GM12878 (cell line): Measurements from ENCODE around the gene ARRDC4. TPM values are rescaled to one million over a fixed set of nuclear protein-coding genes. Genes with fewer than 3 reads are reported as not detected.

ENCODE experiments used
- ATAC-seq: fragments of 200-7000 bp; cut with Tn5 transposase; 3 replicates; pipeline ENCODE4 v1.9.1; 2020; ENCODE audit warnings: mild to moderate bottlenecking, moderate library complexity
- BruUV-seq: library from RNA; stranded (reverse); fragments of 400-500 nt; replicated peaks from 2 replicates; lab custom pipeline; 2021; lab: Mats Ljungman, UMichigan
- CTCF ChIA-PET: fragments of 300-600 bp; sonication (Branson Sonifier 250); formaldehyde crosslinking; extraction: SDS; loops from one replicate; lab custom pipeline; 2021; ENCODE audit warnings: inconsistent platforms; lab: Yijun Ruan, JAX
- POLR2A ChIA-PET: fragments of 350-600 bp; formaldehyde crosslinking; extraction: SDS; loops from one replicate; lab custom pipeline; 2021; ENCODE audit warnings: inconsistent platforms; lab: Charles Lee
- RAD21 ChIA-PET: fragments of 300-600 bp; sonication (Branson Sonifier 250); formaldehyde crosslinking; loops from one replicate; lab custom pipeline; 2023; ENCODE audit warnings: antibody characterized with exemption; ENCODE audit not compliant: unreplicated experiment; lab: Charles Lee
- SMC1A ChIA-PET: fragments of 300-600 bp; sonication (Branson Sonifier 250); formaldehyde crosslinking; loops from one replicate; lab custom pipeline; 2023; ENCODE audit not compliant: unreplicated experiment, uncharacterized antibody; lab: Charles Lee
- DNase-seq: peaks from one replicate; pipeline ENCODE4 v3.0.0-alpha.2; 2011; ENCODE audit warnings: low read depth, low spot score
- FAIRE-seq: peaks from 3 replicates; lab custom pipeline; 2011; peaks lifted over from hg19 to GRCh38; lab: Jason Lieb, UNC
- H2AFZ ChIP-seq: 2 replicates; pipeline ENCODE4 v1.6.0; 2011; ENCODE audit warnings: low read depth, low read length, control low read depth; ENCODE audit not compliant: control insufficient read depth
- H3K27ac ChIP-seq: 2 replicates; pipeline ENCODE4 v1.5.1; 2011; ENCODE audit warnings: control low read depth; ENCODE audit not compliant: control insufficient read depth, insufficient read depth
- H3K27me3 ChIP-seq, 2 experiments: replicated peaks in 1 of 2; 2 replicates each; pipeline versions ENCODE4 v1.6.0 to v1.6.1; 2011; ENCODE audit warnings: low read length in 1 of 2; ENCODE audit not compliant: control insufficient read depth in 2 of 2, insufficient read depth in 2 of 2
- H3K36me3 ChIP-seq, 2 experiments: 2 replicates each; pipeline ENCODE4 v1.5.1; 2011; ENCODE audit warnings: low read length in 1 of 2; ENCODE audit not compliant: control insufficient read depth in 2 of 2, insufficient read depth in 2 of 2
- H3K4me1 ChIP-seq: 2 replicates; pipeline ENCODE4 v1.6.1; 2011; ENCODE audit warnings: mild to moderate bottlenecking, low read length, moderate library complexity, mixed read lengths; ENCODE audit not compliant: control insufficient read depth, insufficient read depth
- H3K4me2 ChIP-seq: 2 replicates; pipeline ENCODE4 v1.6.0; 2011; ENCODE audit warnings: control low read depth; ENCODE audit not compliant: control insufficient read depth, insufficient read depth
- H3K4me3 ChIP-seq: fragments of 200-600 bp; sonication (generic); 2 replicates; pipeline ENCODE4 v1.5.1; 2016
- H3K79me2 ChIP-seq: 2 replicates; pipeline ENCODE4 v1.6.0; 2011; ENCODE audit warnings: low read length; ENCODE audit not compliant: control insufficient read depth, insufficient read depth
- H3K9ac ChIP-seq: 2 replicates; pipeline ENCODE4 v1.8.0; 2011; ENCODE audit warnings: low read length, control low read depth, mixed read lengths; ENCODE audit not compliant: control insufficient read depth, insufficient read depth
- H3K9me3 ChIP-seq: replicated peaks from 3 replicates; pipeline ENCODE4 v1.5.1; 2011; ENCODE audit warnings: mild to moderate bottlenecking, low read length; ENCODE audit not compliant: control insufficient read depth, insufficient read depth
- H4K20me1 ChIP-seq: 2 replicates; pipeline ENCODE4 v1.6.0; 2011; ENCODE audit not compliant: control insufficient read depth, insufficient read depth
- DPF2 ChIP-seq: fragments of 450-650 bp; IDR thresholded peaks from 2 replicates; pipeline ENCODE4 v1.6.1; 2017; ENCODE audit warnings: mild to moderate bottlenecking
- EGR1 ChIP-seq, 2 experiments: IDR thresholded peaks; 1 replicate in 1 of 2; 2 replicates in 1 of 2; pipeline ENCODE4 v1.6.1; 2011 to 2012; ENCODE audit warnings: low read depth in 2 of 2, low read length in 2 of 2, borderline replicate concordance in 1 of 2, mild to moderate bottlenecking in 1 of 2, moderate library complexity in 1 of 2
- IKZF2 ChIP-seq, 2 experiments: fragments of 450-650 bp; IDR thresholded peaks; 2 replicates each; pipeline ENCODE4 v1.6.1; 2017; ENCODE audit warnings: mild to moderate bottlenecking in 2 of 2, moderate library complexity in 2 of 2
- LARP7 ChIP-seq: fragments of 450-650 bp; IDR thresholded peaks from 2 replicates; pipeline ENCODE4 v1.6.1; 2017; ENCODE audit warnings: mild to moderate bottlenecking
- NFYA ChIP-seq: IDR thresholded peaks from 2 replicates; pipeline ENCODE4 v1.6.1; 2011; ENCODE audit warnings: low read depth, mild to moderate bottlenecking, low read length, improper control_type of control experiment, borderline replicate concordance
- PAX8 ChIP-seq: fragments of 450-650 bp; IDR thresholded peaks from 2 replicates; pipeline ENCODE4 v1.6.1; 2017; ENCODE audit warnings: mild to moderate bottlenecking, moderate library complexity
- POLR2AphosphoS2 ChIP-seq: IDR thresholded peaks from 2 replicates; pipeline ENCODE4 v1.6.1; 2011; ENCODE audit warnings: low read depth, mild to moderate bottlenecking, low read length, improper control_type of control experiment, moderate library complexity
- SIX5 ChIP-seq: IDR thresholded peaks from 2 replicates; pipeline ENCODE4 v1.6.1; 2011; ENCODE audit warnings: mild to moderate bottlenecking, low read depth, low read length, moderate library complexity; ENCODE audit not compliant: severe bottlenecking
- SMAD5 ChIP-seq: IDR thresholded peaks from 2 replicates; pipeline ENCODE4 v1.6.1; 2016; ENCODE audit warnings: antibody characterized with exemption, low read depth
- TCF3 ChIP-seq: IDR thresholded peaks from 2 replicates; pipeline ENCODE4 v1.6.1; 2012; ENCODE audit warnings: low read depth, mild to moderate bottlenecking, low read length, borderline replicate concordance; ENCODE audit not compliant: insufficient read depth
- TCF7 ChIP-seq: IDR thresholded peaks from 2 replicates; pipeline ENCODE4 v1.6.1; 2014; ENCODE audit warnings: antibody characterized with exemption, borderline replicate concordance
- ZNF24 ChIP-seq: fragments of 450-650 bp; IDR thresholded peaks from 2 replicates; pipeline ENCODE4 v1.6.1; 2017; ENCODE audit warnings: antibody characterized with exemption, mild to moderate bottlenecking
- ZNF622 ChIP-seq: fragments of 450-650 bp; IDR thresholded peaks from 2 replicates; pipeline ENCODE4 v1.6.1; 2017; ENCODE audit warnings: mild to moderate bottlenecking, inconsistent platforms
- ZZZ3 ChIP-seq: IDR thresholded peaks from 2 replicates; pipeline ENCODE4 v1.6.1; 2011; ENCODE audit warnings: low read depth; ENCODE audit not compliant: control insufficient read depth, insufficient read length
- WGBS: methylation state at CpG from one replicate; pipeline ENCODE4 v1.1.6; 2016; ENCODE audit warnings: low lambda C conversion rate; ENCODE audit not compliant: insufficient replicate concordance, insufficient coverage; ENCODE audit errors: missing lambda C conversion rate; 5-methylcytosine and 5-hydroxymethylcytosine counted together
- in situ Hi-C: fragments of 300-500 bp; cut with MboI; formaldehyde crosslinking; loops from 9 replicates; pipeline ENCODE4 v1.14.3; 2018; ENCODE audit warnings: mixed read lengths
- intact Hi-C: fragments of 100-400 bp; cut with micrococcal nuclease; formaldehyde crosslinking; loops from one replicate; pipeline ENCODE4 v1.14.2; 2022; ENCODE audit not compliant: unreplicated experiment
- polyA plus RNA-seq, 11 experiments: library from polyadenylated mRNA; depleted of rRNA in 4 of 11; unstranded in 6 of 11; stranded (reverse) in 5 of 11; fragments of >200 nt; fragmentation: Nextera tagmentation in 4 of 11; fragmentation: Illumina TruSeq in 1 of 11; extraction: Ambion mirVana in 4 of 11; extraction: Trizol in 1 of 11; gene quantifications; 1 replicate in 1 of 11; 2 replicates in 10 of 11; pipeline versions ENCODE4 v1.2.1 to v1.2.3, GENCODE V29; 2011 to 2016; ENCODE audit warnings: inconsistent platforms in 2 of 11, missing spikeins in 2 of 11, low read depth in 1 of 11
- total RNA-seq, 4 experiments: library from RNA; depleted of rRNA in 3 of 4; stranded (reverse); fragments of >200 nt in 3 of 4; fragmentation: Illumina TruSeq in 1 of 4; extraction: Trizol in 1 of 4; gene quantifications; 2 replicates each; pipeline versions ENCODE4 v1.2.1 to v1.2.3, GENCODE V29; 2013 to 2021
- TF ChIP-seq, protein P1 (sequence below): fragments of 450-650 bp; formaldehyde crosslinking; IDR thresholded peaks from 2 replicates; pipeline ENCODE4 v1.4.0; 2020; ENCODE audit warnings: mild to moderate bottlenecking, moderate library complexity

ARRDC4 gene
- total and polyA plus RNA-seq, 10 of the 15 experiments (the other 5 are each of a cell fraction or from before 2014, with no cell fraction given): 0.03 to 0.54 (median 0.07) TPM

DNA sequence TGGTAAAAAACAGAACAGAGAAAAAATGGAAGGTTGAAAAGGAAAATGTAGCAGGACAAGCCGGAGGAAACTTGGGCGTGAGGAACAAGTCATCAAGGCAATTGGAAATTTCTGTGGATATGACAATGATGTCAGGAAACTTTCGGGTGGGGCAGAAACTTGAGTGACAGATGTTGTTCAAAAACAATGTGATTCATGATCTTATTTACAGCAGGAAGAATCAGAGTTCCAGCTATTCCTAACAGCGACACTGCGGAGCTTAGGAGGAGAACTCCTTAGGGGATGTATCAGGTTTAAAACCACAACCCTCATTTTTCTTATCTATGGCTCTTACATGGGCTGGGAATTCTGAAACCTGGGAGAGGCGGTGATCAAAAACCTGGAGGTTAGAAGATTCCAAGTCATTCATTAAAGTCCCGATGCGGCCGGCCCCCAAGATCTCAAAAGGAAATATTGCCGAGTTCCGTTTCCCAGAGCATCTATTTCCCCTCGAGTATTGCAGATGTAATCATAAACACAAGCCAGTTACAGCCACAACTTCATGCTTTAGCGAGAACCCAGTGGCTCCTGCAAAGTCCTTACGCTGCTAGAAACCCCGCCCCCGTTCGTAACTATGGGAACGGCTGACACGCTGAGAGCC is 659 bp upstream of the ARRDC4 start:
- in situ Hi-C loops: no loop called here
- TF ChIP-seq EGR1 (IDR thresholded peaks at IDR 0.05; ENCODE audit: borderline replicate concordance in 1 of 2, low read depth in 2 of 2, low read length in 2 of 2) (no peak), IKZF2 (IDR thresholded peaks at IDR 0.05) (no peak), DPF2 (no peak), PAX8 (no peak), POLR2AphosphoS2 (no peak), SIX5 (no peak), LARP7 (no peak), ZZZ3 (no peak), SMAD5 (no peak), NFYA (no peak), TCF3 (no peak), TCF7 (no peak), ZNF24 (no peak), ZNF622 (no peak)
- TF ChIP-seq, protein P1, sequence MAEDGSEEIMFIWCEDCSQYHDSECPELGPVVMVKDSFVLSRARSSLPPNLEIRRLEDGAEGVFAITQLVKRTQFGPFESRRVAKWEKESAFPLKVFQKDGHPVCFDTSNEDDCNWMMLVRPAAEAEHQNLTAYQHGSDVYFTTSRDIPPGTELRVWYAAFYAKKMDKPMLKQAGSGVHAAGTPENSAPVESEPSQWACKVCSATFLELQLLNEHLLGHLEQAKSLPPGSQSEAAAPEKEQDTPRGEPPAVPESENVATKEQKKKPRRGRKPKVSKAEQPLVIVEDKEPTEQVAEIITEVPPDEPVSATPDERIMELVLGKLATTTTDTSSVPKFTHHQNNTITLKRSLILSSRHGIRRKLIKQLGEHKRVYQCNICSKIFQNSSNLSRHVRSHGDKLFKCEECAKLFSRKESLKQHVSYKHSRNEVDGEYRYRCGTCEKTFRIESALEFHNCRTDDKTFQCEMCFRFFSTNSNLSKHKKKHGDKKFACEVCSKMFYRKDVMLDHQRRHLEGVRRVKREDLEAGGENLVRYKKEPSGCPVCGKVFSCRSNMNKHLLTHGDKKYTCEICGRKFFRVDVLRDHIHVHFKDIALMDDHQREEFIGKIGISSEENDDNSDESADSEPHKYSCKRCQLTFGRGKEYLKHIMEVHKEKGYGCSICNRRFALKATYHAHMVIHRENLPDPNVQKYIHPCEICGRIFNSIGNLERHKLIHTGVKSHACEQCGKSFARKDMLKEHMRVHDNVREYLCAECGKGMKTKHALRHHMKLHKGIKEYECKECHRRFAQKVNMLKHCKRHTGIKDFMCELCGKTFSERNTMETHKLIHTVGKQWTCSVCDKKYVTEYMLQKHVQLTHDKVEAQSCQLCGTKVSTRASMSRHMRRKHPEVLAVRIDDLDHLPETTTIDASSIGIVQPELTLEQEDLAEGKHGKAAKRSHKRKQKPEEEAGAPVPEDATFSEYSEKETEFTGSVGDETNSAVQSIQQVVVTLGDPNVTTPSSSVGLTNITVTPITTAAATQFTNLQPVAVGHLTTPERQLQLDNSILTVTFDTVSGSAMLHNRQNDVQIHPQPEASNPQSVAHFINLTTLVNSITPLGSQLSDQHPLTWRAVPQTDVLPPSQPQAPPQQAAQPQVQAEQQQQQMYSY (CRISPR knock-in tag): no peak
- Histone ChIP-seq H3K27ac (no peak overlapping the region), H3K4me2 (no peak overlapping the region), H3K4me1 (no peaks in the 10 kb centered on the region), H3K4me3 (no peak overlapping the region), H4K20me1 (no peaks in the 10 kb centered on the region), H3K9me3 (no peaks in the 10 kb centered on the region; the same call in 1 of the 3 replicates), H3K9ac (no peak overlapping the region), H3K27me3 (no peaks in the 10 kb centered on the region), H3K79me2 (no peaks in the 10 kb centered on the region), H2AFZ (no peak overlapping the region), H3K36me3 (no peaks in the 10 kb centered on the region)
- CTCF ChIA-PET: no interaction called here
- FAIRE-seq (no peak), ATAC-seq (no peak), DNase-seq (no peak)
- POLR2A ChIA-PET: no interaction called here
- intact Hi-C loops: no loop called here
- BruUV-seq: no TSS peak
- RAD21 ChIA-PET: no interaction called here
- 28% methylated on average over 19 of the region's 19 CpGs for WGBS
- SMC1A ChIA-PET: no interaction called here
